ENCODE measurements around the gene SMAD5.

Gene SMAD5

GRCh38 chr5:136202469-136203205 is 70.0 kb downstream of the SMAD5 start:
- peaks cover 4% of the 10 kb centered on the region; the same call in 1 of the 2 replicates for H3K4me1 ChIP-seq (ENCODE audit: insufficient read depth, low read length)
- H3K9me3 ChIP-seq (ENCODE audit: control insufficient read depth, insufficient read depth, low read length) = no peaks in the 10 kb centered on the region
- H3K9ac ChIP-seq (ENCODE audit: low read depth, low read length) = peak overlapping the region; percentile 29; the same call in 1 of the 2 replicates
- H3K36me3 ChIP-seq (ENCODE audit: insufficient read depth, low read length) = no peaks in the 10 kb centered on the region

DNA sequence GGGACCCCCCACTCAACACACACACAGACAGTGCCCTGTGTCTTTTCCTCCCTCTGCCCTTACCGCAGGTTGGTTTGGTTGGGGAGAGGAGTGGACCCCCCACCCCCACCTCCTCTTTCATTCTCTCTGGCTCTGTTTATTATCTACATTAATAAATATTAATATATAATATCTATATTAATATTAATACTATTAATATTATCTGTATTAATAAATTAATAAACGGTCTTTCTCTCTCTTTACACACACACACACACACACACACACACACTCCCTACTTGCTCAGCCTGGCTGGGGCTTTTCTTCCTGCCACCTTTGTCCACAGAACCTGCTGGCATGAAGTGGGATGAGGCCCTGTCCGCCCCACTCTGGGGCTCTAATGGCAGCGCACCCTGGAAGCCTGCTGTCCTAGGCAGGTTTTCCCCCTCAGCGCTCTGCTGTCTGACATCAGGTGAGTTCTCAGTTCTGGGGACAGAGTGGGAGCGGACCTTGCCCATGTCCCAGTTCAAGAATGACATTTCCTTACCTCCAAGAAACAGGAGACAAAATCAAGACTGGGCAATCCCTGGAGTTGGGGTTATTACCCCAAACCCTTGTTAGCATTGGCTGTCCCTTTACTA is 70.8 kb downstream of the SMAD5 start:
- H3K9ac ChIP-seq (ENCODE audit: low read depth, low read length) = peak overlapping the region; percentile 29; the same call in 1 of the 2 replicates
- no peaks in the 10 kb centered on the region for H3K36me3 ChIP-seq (ENCODE audit: insufficient read depth, low read length)
- no peaks in the 10 kb centered on the region for H3K9me3 ChIP-seq (ENCODE audit: control insufficient read depth, insufficient read depth, low read length)
- peaks cover 4% of the 10 kb centered on the region; the same call in 1 of the 2 replicates for H3K4me1 ChIP-seq (ENCODE audit: insufficient read depth, low read length)

DNA sequence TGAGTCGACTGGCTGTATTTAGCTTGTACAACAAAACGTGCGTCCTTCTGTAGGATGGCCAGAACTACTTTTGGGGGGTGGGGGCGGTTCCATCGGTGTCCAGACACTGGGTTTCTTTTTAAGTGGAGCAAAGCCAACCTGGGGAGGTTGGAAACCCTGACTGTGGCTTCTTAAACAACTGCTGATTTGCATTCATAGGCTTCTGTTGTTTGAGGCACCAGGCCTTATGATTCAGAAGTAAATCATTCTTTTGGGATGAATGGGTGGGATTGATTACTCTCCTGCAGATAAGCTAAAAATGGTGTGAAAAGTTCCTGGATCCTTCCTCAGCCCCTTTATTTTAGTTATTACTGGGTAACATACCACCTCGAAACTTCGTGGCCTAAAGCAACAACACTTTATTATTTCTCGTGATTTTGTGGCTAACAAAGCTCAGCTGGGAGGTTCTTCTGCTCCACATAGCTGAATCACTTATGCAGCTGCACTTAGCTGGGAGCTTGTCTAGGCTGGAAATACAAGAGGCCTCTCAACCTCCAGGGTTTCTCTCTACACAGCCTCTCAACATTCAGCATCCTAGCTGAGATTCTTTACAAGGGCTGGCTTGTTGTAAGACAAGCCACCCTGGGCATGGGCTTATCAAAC is 72.5 kb downstream of the SMAD5 start:
- H3K4me1 ChIP-seq (ENCODE audit: insufficient read depth, low read length) = peaks cover 4% of the 10 kb centered on the region; the same call in 1 of the 2 replicates
- H3K9me3 ChIP-seq (ENCODE audit: control insufficient read depth, insufficient read depth, low read length) = no peaks in the 10 kb centered on the region
- no peaks in the 10 kb centered on the region for H3K36me3 ChIP-seq (ENCODE audit: insufficient read depth, low read length)
- no peak overlapping the region for H3K9ac ChIP-seq (ENCODE audit: low read depth, low read length)

- H3K36me3 ChIP-seq (ENCODE audit: insufficient read depth, low read length) = no peaks in the 10 kb centered on the region
- H3K4me1 ChIP-seq (ENCODE audit: insufficient read depth, low read length) = peaks cover 4% of the 10 kb centered on the region; the same call in 1 of the 2 replicates
- no peaks in the 10 kb centered on the region for H3K9me3 ChIP-seq (ENCODE audit: control insufficient read depth, insufficient read depth, low read length)
- no peak overlapping the region for H3K9ac ChIP-seq (ENCODE audit: low read depth, low read length)
These were observed 73.3 kb downstream of the SMAD5 start for GRCh38 chr5:136205941-136206340.

DNA sequence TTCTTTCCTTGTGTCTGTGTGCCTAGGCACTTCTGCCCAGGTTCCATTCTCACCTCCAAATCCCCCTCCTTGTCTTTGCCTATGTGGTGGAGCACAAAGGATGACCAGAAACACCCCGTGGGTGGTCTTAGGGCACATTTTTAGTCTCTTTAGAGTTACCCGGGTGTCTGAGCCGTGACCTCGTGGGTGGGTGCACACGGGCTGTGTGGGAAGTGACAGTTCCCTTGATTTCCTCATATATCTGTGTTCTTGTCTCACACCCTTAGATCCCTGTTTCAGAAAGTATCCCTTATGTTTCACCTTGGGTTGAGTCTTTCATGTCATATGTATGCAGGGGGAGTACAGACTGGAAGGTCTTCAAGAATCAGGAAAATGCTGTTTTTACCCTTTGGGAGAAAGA is 73.7 kb downstream of the SMAD5 start:
- Histone ChIP-seq H3K9me3 (ENCODE audit: control insufficient read depth, insufficient read depth, low read length) (no peaks in the 10 kb centered on the region), H3K36me3 (ENCODE audit: insufficient read depth, low read length) (no peaks in the 10 kb centered on the region), H3K9ac (ENCODE audit: low read depth, low read length) (no peak overlapping the region), H3K4me1 (ENCODE audit: insufficient read depth, low read length) (peaks cover 4% of the 10 kb centered on the region; the same call in 1 of the 2 replicates)

GRCh38 chr5:136207631-136208030 is 75.0 kb downstream of the SMAD5 start:
- H3K36me3 ChIP-seq (ENCODE audit: insufficient read depth, low read length) = no peaks in the 10 kb centered on the region
- H3K9me3 ChIP-seq (ENCODE audit: control insufficient read depth, insufficient read depth, low read length) = no peaks in the 10 kb centered on the region
- H3K4me1 ChIP-seq (ENCODE audit: insufficient read depth, low read length) = peaks cover 4% of the 10 kb centered on the region; the same call in 1 of the 2 replicates
- H3K9ac ChIP-seq (ENCODE audit: low read depth, low read length) = no peak overlapping the region

DNA sequence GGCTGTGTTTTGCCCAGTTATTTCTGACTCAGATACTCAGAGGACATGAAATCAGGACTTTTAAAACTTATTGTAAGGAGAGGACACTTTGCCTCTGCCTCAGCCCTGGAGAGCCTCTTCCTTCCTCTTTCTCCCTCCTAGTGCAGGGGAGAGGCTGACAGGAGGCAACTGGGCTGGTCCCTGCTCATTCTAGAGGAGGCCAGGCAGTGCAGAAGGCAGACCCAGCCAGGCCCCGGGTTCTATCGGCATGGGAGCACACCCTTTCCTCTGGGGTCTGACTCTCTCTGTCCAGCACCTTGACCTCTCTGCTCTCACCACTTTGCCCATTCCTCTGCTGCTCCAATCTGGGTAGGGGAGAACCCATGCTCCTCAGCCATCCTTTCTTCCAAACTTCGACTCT is 76.3 kb downstream of the SMAD5 start:
- H3K9me3 ChIP-seq (ENCODE audit: control insufficient read depth, insufficient read depth, low read length) = no peaks in the 10 kb centered on the region
- H3K9ac ChIP-seq (ENCODE audit: low read depth, low read length) = no peak overlapping the region
- no peaks in the 10 kb centered on the region for H3K4me1 ChIP-seq (ENCODE audit: insufficient read depth, low read length)
- H3K36me3 ChIP-seq (ENCODE audit: insufficient read depth, low read length) = no peaks in the 10 kb centered on the region

GRCh38 chr5:136209346-136209910 is 76.8 kb downstream of the SMAD5 start:
- no peaks in the 10 kb centered on the region for H3K9me3 ChIP-seq (ENCODE audit: control insufficient read depth, insufficient read depth, low read length)
- H3K9ac ChIP-seq (ENCODE audit: low read depth, low read length) = no peak overlapping the region
- H3K36me3 ChIP-seq (ENCODE audit: insufficient read depth, low read length) = no peaks in the 10 kb centered on the region
- no peaks in the 10 kb centered on the region for H3K4me1 ChIP-seq (ENCODE audit: insufficient read depth, low read length)

DNA sequence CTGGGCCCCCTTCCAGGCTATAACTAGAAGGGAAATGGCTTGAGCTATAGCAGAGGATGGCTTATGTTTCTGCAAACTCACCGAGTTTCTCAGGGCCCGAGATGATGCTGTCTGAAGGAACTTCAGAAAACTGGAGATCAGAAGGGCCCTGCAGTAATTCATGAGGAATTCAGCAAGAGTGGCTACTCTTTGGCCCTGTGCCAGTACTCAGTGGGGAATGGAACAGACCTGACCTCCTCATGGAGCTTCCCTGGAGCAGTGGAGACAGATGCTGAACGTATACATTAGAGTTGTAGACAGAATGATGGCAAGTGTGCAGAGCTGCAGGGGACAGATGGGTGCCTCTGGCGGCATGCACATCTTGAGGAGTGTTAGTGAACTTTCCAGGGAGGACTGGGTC is 77.6 kb downstream of the SMAD5 start:
- Histone ChIP-seq H3K9me3 (ENCODE audit: control insufficient read depth, insufficient read depth, low read length) (no peaks in the 10 kb centered on the region), H3K36me3 (ENCODE audit: insufficient read depth, low read length) (no peaks in the 10 kb centered on the region), H3K4me1 (ENCODE audit: insufficient read depth, low read length) (no peaks in the 10 kb centered on the region), H3K9ac (ENCODE audit: low read depth, low read length) (no peak overlapping the region)

DNA sequence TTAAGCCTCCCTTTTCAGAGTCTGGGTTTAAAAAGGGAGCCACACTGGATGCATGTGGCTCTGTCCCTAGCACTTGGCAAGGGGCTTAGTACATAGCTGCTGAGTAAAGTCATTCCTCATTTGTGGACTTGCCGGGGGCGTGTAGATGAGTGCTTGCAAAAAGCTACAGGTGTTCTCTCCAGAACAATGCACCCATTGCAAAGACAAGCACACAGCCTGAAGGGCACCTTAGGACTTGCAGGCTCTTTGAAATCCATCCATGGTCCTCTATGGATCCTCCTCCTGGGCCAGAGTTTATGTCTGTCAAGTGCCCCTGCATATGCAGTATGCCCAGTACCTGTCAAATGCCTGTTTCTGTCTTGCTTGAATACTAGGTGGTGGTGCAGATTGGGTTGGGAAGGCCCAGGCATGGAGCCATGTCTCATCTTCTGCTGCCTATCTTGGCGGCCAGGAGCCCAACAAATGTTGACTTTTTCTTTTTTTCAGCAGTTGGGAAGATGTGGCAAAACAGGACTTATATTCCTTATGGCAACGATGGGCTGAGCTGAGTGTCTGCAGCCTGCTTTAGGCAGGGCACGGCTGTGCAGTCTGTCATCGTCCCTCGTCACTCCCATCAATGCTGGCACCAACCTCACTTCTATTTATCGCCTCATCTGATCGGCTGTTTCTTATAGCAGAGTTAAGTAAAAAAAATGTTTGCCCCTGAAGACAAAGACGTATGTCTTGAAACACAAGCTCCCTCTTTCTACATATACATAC is 78.8 kb downstream of the SMAD5 start:
- no peak overlapping the region for H3K9ac ChIP-seq (ENCODE audit: low read depth, low read length)
- H3K36me3 ChIP-seq (ENCODE audit: insufficient read depth, low read length) = no peaks in the 10 kb centered on the region
- H3K9me3 ChIP-seq (ENCODE audit: control insufficient read depth, insufficient read depth, low read length) = no peaks in the 10 kb centered on the region
- H3K4me1 ChIP-seq (ENCODE audit: insufficient read depth, low read length) = no peaks in the 10 kb centered on the region

GRCh38 chr5:136212252-136212721 is 79.6 kb downstream of the SMAD5 start:
- H3K9ac ChIP-seq (ENCODE audit: low read depth, low read length) = no peak overlapping the region
- H3K9me3 ChIP-seq (ENCODE audit: control insufficient read depth, insufficient read depth, low read length) = no peaks in the 10 kb centered on the region
- H3K36me3 ChIP-seq (ENCODE audit: insufficient read depth, low read length) = no peaks in the 10 kb centered on the region
- H3K4me1 ChIP-seq (ENCODE audit: insufficient read depth, low read length) = no peaks in the 10 kb centered on the region

DNA sequence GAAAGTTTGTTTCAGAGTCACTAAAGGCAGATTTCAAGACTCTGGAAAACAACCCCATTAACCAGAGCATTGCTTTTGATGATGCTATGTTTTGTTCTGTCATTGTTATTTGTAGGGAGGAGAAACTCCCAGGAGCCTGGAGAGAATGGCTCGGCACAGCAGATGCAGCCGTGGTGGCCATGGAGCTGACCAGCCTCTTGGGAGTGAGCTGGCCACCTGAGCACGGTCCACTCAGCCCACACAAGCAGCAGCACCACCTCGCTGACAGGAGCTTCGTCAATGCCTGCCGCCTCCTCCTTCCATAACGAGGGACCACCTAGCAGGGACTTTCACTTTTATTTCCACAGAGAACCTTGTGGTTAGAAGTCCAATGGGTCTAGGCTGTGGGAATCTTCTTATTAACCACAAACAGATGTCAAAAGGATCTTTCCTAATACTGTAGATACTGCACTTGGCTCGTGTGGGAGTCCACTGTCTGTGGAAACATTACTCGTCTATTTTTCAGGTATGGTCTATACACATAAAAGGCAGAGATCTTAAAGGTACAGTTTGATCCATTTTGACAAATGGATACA is 81.4 kb downstream of the SMAD5 start:
- H3K36me3 ChIP-seq (ENCODE audit: insufficient read depth, low read length) = no peaks in the 10 kb centered on the region
- H3K4me1 ChIP-seq (ENCODE audit: insufficient read depth, low read length) = no peaks in the 10 kb centered on the region
- H3K9ac ChIP-seq (ENCODE audit: low read depth, low read length) = no peak overlapping the region
- H3K9me3 ChIP-seq (ENCODE audit: control insufficient read depth, insufficient read depth, low read length) = no peaks in the 10 kb centered on the region

GRCh38 chr5:136215812-136216211 is 83.2 kb downstream of the SMAD5 start:
- H3K9ac ChIP-seq (ENCODE audit: low read depth, low read length) = no peak overlapping the region
- no peaks in the 10 kb centered on the region for H3K9me3 ChIP-seq (ENCODE audit: control insufficient read depth, insufficient read depth, low read length)

GRCh38 chr5:136216230-136216629 is 83.6 kb downstream of the SMAD5 start:
- Histone ChIP-seq H3K9me3 (ENCODE audit: control insufficient read depth, insufficient read depth, low read length) (no peaks in the 10 kb centered on the region), H3K36me3 (ENCODE audit: insufficient read depth, low read length) (no peaks in the 10 kb centered on the region), H3K4me1 (ENCODE audit: insufficient read depth, low read length) (no peaks in the 10 kb centered on the region), H3K9ac (ENCODE audit: low read depth, low read length) (no peak overlapping the region)

More at GRCh38 chr5:136215812-136216211, 83.2 kb downstream of the SMAD5 start:
- no peaks in the 10 kb centered on the region for H3K36me3 ChIP-seq (ENCODE audit: insufficient read depth, low read length)
- H3K4me1 ChIP-seq (ENCODE audit: insufficient read depth, low read length) = no peaks in the 10 kb centered on the region
